H1 (cell line): ENCODE measurements around the gene HYAL1. TPM values are rescaled to one million over a fixed set of nuclear protein-coding genes. Genes with fewer than 3 reads are reported as not detected.

Experiments used
- CTCF ChIA-PET: fragments of 300-600 bp; sonication (Branson Sonifier 250); formaldehyde crosslinking; loops from one replicate; lab custom pipeline; 2021; ENCODE audit not compliant: partially characterized antibody; lab: Charles Lee
- POLR2A ChIA-PET: fragments of 300-600 bp; sonication (Branson Sonifier 250); formaldehyde crosslinking; loops from one replicate; lab custom pipeline; 2021; ENCODE audit warnings: inconsistent platforms; ENCODE audit not compliant: partially characterized antibody; lab: Charles Lee
- DNase-seq, 2 experiments: peaks; one replicate each; pipeline versions ENCODE4 v3.0.0 to v3.0.0-alpha.2; 2010 to 2022; ENCODE audit warnings: low spot score in 2 of 2, low read depth in 1 of 2, mixed read lengths in 1 of 2
- FAIRE-seq: peaks from 2 replicates; lab custom pipeline; 2011; peaks lifted over from hg19 to GRCh38; lab: Jason Lieb, UNC
- H2AFZ ChIP-seq: 2 replicates; pipeline ENCODE4 v1.8.1; 2012; ENCODE audit warnings: low read length, inconsistent platforms
- H2AK5ac ChIP-seq: 2 replicates; pipeline ENCODE4 v1.6.1; 2013; ENCODE audit warnings: low read depth, low read length
- H2BK120ac ChIP-seq: replicated peaks from 2 replicates; pipeline ENCODE3; 2013; ENCODE audit warnings: low read depth, low read length, inconsistent platforms
- H2BK12ac ChIP-seq: 2 replicates; pipeline ENCODE4 v1.6.1; 2013; ENCODE audit warnings: low read depth, low read length
- H2BK15ac ChIP-seq: 2 replicates; pipeline ENCODE4 v1.6.1; 2013; ENCODE audit warnings: low read length
- H2BK20ac ChIP-seq: 2 replicates; pipeline ENCODE4 v1.6.1; 2013; ENCODE audit warnings: low read length
- H2BK5ac ChIP-seq: 2 replicates; pipeline ENCODE4 v1.6.1; 2013; ENCODE audit warnings: low read depth, low read length
- H3K14ac ChIP-seq: 2 replicates; pipeline ENCODE4 v1.6.1; 2013; ENCODE audit warnings: inconsistent platforms; ENCODE audit not compliant: insufficient read length
- H3K18ac ChIP-seq: 2 replicates; pipeline ENCODE4 v1.6.1; 2013; ENCODE audit warnings: low read length; ENCODE audit errors: extremely low read depth
- H3K23ac ChIP-seq: 2 replicates; pipeline ENCODE4 v1.6.1; 2013; ENCODE audit warnings: inconsistent platforms; ENCODE audit not compliant: insufficient read length
- H3K23me2 ChIP-seq: 2 replicates; pipeline ENCODE4 v1.6.1; 2013; ENCODE audit warnings: low read depth, low read length
- H3K27ac ChIP-seq: 2 replicates; pipeline ENCODE4 v1.6.1; 2011; ENCODE audit warnings: low read depth, low read length, inconsistent platforms
- H3K27me3 ChIP-seq, 4 experiments: replicated peaks in 1 of 4; 1 replicate in 1 of 4; 2 replicates in 3 of 4; pipeline versions ENCODE4 v1.6.1 to v1.8.1; 2011 to 2013; ENCODE audit warnings: low read length in 3 of 4, mild to moderate bottlenecking in 3 of 4, inconsistent platforms in 2 of 4, mixed read lengths in 2 of 4, moderate library complexity in 1 of 4; ENCODE audit not compliant: control insufficient read depth in 3 of 4, insufficient read depth in 3 of 4; ENCODE audit errors: extremely low read depth in 1 of 4
- H3K36me3 ChIP-seq, 4 experiments: 2 replicates each; pipeline versions ENCODE4 v1.6.1 to v1.8.1; 2011 to 2013; ENCODE audit warnings: mild to moderate bottlenecking in 4 of 4, low read length in 3 of 4, moderate library complexity in 2 of 4, control low read depth in 1 of 4, inconsistent platforms in 1 of 4; ENCODE audit not compliant: insufficient read depth in 4 of 4, control insufficient read depth in 2 of 4
- H3K4ac ChIP-seq: replicated peaks from 2 replicates; pipeline ENCODE3; 2013; ENCODE audit warnings: low read length, low read depth, mixed read lengths, inconsistent platforms; ENCODE audit not compliant: insufficient read length
- H3K4me1 ChIP-seq, 4 experiments: replicated peaks in 1 of 4; 1 replicate in 1 of 4; 2 replicates in 3 of 4; pipeline versions ENCODE4 v1.6.1 to v1.8.1; 2011 to 2013; ENCODE audit warnings: low read length in 3 of 4, inconsistent platforms in 2 of 4, mixed read lengths in 1 of 4; ENCODE audit not compliant: insufficient read depth in 4 of 4, control insufficient read depth in 3 of 4
- H3K4me2 ChIP-seq, 2 experiments: 2 replicates each; pipeline versions ENCODE4 v1.6.1 to v1.8.1; 2011 to 2013; ENCODE audit warnings: low read depth in 2 of 2, low read length in 2 of 2, control low read depth in 1 of 2, inconsistent platforms in 1 of 2, mild to moderate bottlenecking in 1 of 2; ENCODE audit not compliant: insufficient read depth in 1 of 2
- H3K4me3 ChIP-seq, 4 experiments: fragments of 200-600, 300-600 bp in 1 of 4; sonication (generic), shearing (Covaris generic), sonication (Bioruptor Twin) in 1 of 4; 2 replicates each; pipeline versions ENCODE4 v1.5.1 to v1.8.1; 2011 to 2016; ENCODE audit warnings: low read length in 4 of 4, low read depth in 3 of 4, control low read depth in 2 of 4, inconsistent platforms in 2 of 4, mild to moderate bottlenecking in 2 of 4, mixed read lengths in 1 of 4, moderate library complexity in 1 of 4; ENCODE audit not compliant: insufficient read depth in 2 of 4; ENCODE audit errors: extremely low read depth in 1 of 4
- H3K56ac ChIP-seq: replicated peaks from 2 replicates; pipeline ENCODE3; 2013; ENCODE audit warnings: low read depth, mild to moderate bottlenecking, mixed read lengths, low read length, inconsistent platforms; ENCODE audit not compliant: insufficient read length
- H3K79me1 ChIP-seq: 2 replicates; pipeline ENCODE4 v1.6.1; 2013; ENCODE audit warnings: low read depth, low read length, control low read depth
- H3K79me2 ChIP-seq, 2 experiments: 2 replicates each; pipeline versions ENCODE4 v1.6.1 to v1.8.1; 2012 to 2013; ENCODE audit warnings: low read length in 2 of 2, mild to moderate bottlenecking in 2 of 2, inconsistent platforms in 1 of 2; ENCODE audit not compliant: insufficient read depth in 2 of 2, control insufficient read depth in 1 of 2
- H3K9ac ChIP-seq, 4 experiments: replicated peaks in 1 of 4; 1 replicate in 1 of 4; 2 replicates in 3 of 4; pipeline versions ENCODE4 v1.6.1 to v1.8.1; 2011 to 2013; ENCODE audit warnings: low read depth in 3 of 4, low read length in 3 of 4, control low read depth in 2 of 4, mild to moderate bottlenecking in 2 of 4, moderate library complexity in 2 of 4, inconsistent platforms in 1 of 4; ENCODE audit errors: extremely low read depth in 1 of 4
- H3K9me3 ChIP-seq, 2 experiments: 2 replicates each; pipeline versions ENCODE4 v1.6.1 to v1.8.1; 2012 to 2013; ENCODE audit warnings: mild to moderate bottlenecking in 2 of 2, moderate library complexity in 2 of 2, control low read depth in 1 of 2, inconsistent platforms in 1 of 2, low read depth in 1 of 2, low read length in 1 of 2, mixed read lengths in 1 of 2; ENCODE audit not compliant: insufficient read depth in 2 of 2
- H4K20me1 ChIP-seq, 2 experiments: replicated peaks in 1 of 2; 2 replicates each; pipeline versions ENCODE3 to v1.8.1; 2011 to 2013; ENCODE audit warnings: inconsistent platforms in 2 of 2, low read length in 2 of 2, mild to moderate bottlenecking in 1 of 2; ENCODE audit not compliant: insufficient read depth in 2 of 2, control insufficient read depth in 1 of 2
- H4K5ac ChIP-seq: 2 replicates; pipeline ENCODE4 v1.6.1; 2013; ENCODE audit warnings: low read length, low read depth, mixed read lengths, inconsistent platforms; ENCODE audit not compliant: insufficient read length
- H4K8ac ChIP-seq: 2 replicates; pipeline ENCODE4 v1.8.0; 2013; ENCODE audit warnings: mild to moderate bottlenecking, moderate library complexity, low read length, inconsistent platforms; ENCODE audit not compliant: insufficient read depth; ENCODE audit errors: extremely low read depth
- H4K91ac ChIP-seq: replicated peaks from 2 replicates; pipeline ENCODE3; 2013; ENCODE audit warnings: low read length, mixed read lengths, inconsistent platforms; ENCODE audit not compliant: insufficient read length
- ASH2L ChIP-seq: fragments of 200-600, 300-600 bp; sonication (generic); IDR thresholded peaks from one replicate; pipeline ENCODE4 v1.7.1; 2017; ENCODE audit warnings: low read length
- HDAC2 ChIP-seq, 2 experiments: fragments of 300-600 bp in 1 of 2; sonication (generic) in 1 of 2; IDR thresholded peaks; 2 replicates each; pipeline ENCODE4 v1.6.1; 2011 to 2012; ENCODE audit warnings: low read depth in 2 of 2, low read length in 2 of 2, mild to moderate bottlenecking in 2 of 2, moderate library complexity in 2 of 2, borderline replicate concordance in 1 of 2, inconsistent platforms in 1 of 2
- KDM5A ChIP-seq: fragments of 200-600 bp; IDR thresholded peaks from 2 replicates; pipeline ENCODE4 v1.7.1; 2012; ENCODE audit warnings: mild to moderate bottlenecking, low read length, inconsistent platforms, mixed read lengths
- MAFK ChIP-seq: IDR thresholded peaks from 2 replicates; pipeline ENCODE4 v1.6.1; 2012; ENCODE audit warnings: low read depth, mild to moderate bottlenecking, improper control_type of control experiment, low read length
- POLR2AphosphoS5 ChIP-seq: IDR thresholded peaks from 2 replicates; pipeline ENCODE4 v1.6.1; 2011; ENCODE audit warnings: low read depth, low read length
- POU5F1 ChIP-seq: IDR thresholded peaks from 2 replicates; pipeline ENCODE4 v1.6.1; 2011; ENCODE audit warnings: low read depth, mild to moderate bottlenecking, low read length, moderate library complexity
- RNF2 ChIP-seq: fragments of 200-900, 300-1000 bp; sonication (generic); IDR thresholded peaks from 2 replicates; pipeline ENCODE4 v1.7.1; 2016; ENCODE audit warnings: borderline replicate concordance, low read depth, mild to moderate bottlenecking, antibody characterized with exemption, low read length; ENCODE audit not compliant: poor library complexity, severe bottlenecking; ENCODE audit errors: missing control alignments
- TAF7 ChIP-seq: optimal IDR thresholded peaks from 2 replicates; pipeline ENCODE3; 2011; ENCODE audit warnings: low read depth, mild to moderate bottlenecking, inconsistent platforms, low read length, moderate library complexity, borderline replicate concordance
- TBP ChIP-seq: IDR thresholded peaks from 2 replicates; pipeline ENCODE4 v1.6.1; 2011; ENCODE audit warnings: low read depth, low read length, improper control_type of control experiment
- WGBS, 2 experiments: shearing (Covaris generic) in 1 of 2; methylation state at CpG; one replicate each; pipeline versions ENCODE4 v1.1.6 to v1.1.7; 2013 to 2015; ENCODE audit warnings: low lambda C conversion rate in 2 of 2, mixed read lengths in 2 of 2, inconsistent platforms in 1 of 2, low coverage in 1 of 2, missing lambda C conversion rate in 1 of 2; ENCODE audit not compliant: insufficient replicate concordance in 2 of 2, insufficient coverage in 1 of 2, insufficient read length in 1 of 2; ENCODE audit errors: extremely low coverage in 1 of 2, missing lambda C conversion rate in 1 of 2; 5-methylcytosine and 5-hydroxymethylcytosine counted together
- polyA plus RNA-seq, 7 experiments: library from polyadenylated mRNA; depleted of rRNA in 3 of 7; stranded (reverse) in 5 of 7; unstranded in 2 of 7; fragments of >200 nt in 5 of 7; fragments of 200-250 nt in 2 of 7; gene quantifications; 1 replicate in 5 of 7; 2 replicates in 1 of 7; 4 replicates in 1 of 7; pipeline versions ENCODE4 v1.2.1 to v1.2.3, GENCODE V29; 2011 to 2013; ENCODE audit warnings: missing spikeins in 2 of 7, mixed read lengths in 2 of 7
- total RNA-seq: library from RNA; stranded (reverse); fragmentation: NEBNext Ultra II Directional; extraction: Animal tissue kit (Norgen Biotek cat#: 25700); gene quantifications from 2 replicates; pipeline ENCODE4 v1.2.1, GENCODE V29; 2021

HYAL1 gene
- total and polyA plus RNA-seq, 2 of the 8 experiments (the other 6 are each of a cell fraction or from before 2014, with no cell fraction given) = 2.0 to 5.4 TPM

- no peak overlapping the region for H4K8ac ChIP-seq
- peak overlapping the region; percentile 97 for H3K4me2 ChIP-seq
- peak overlapping the region; percentile 89 to 96 (median 94) for H3K4me3 ChIP-seq
- H4K91ac ChIP-seq = peak overlapping the region; percentile 1
- H3K23me2 ChIP-seq = peaks cover 17% of the 10 kb centered on the region
- H3K79me1 ChIP-seq = peaks cover 20% of the 10 kb centered on the region
- H3K4ac ChIP-seq = peak overlapping the region; percentile 6
- H3K9me3 ChIP-seq = no peaks in the 10 kb centered on the region
- H2BK5ac ChIP-seq = peak overlapping the region; percentile 62
- H3K36me3 ChIP-seq = peaks cover 16 to 34% (median 28%) of the 10 kb centered on the region in 4 experiments
- CTCF ChIA-PET = interaction anchor here (0.6 to 5.6 kb wide), 13 partner anchors 13 to 628 kb away, joined by 3 to 60 read pairs (median 5); partner anchors contain the start of genes HYAL1, HYAL3 and NAA80
- H3K14ac ChIP-seq = no peak overlapping the region
- peaks cover 0 to 25% of the 10 kb centered on the region in 2 experiments; a peak in 3 of 4 replicates for H3K79me2 ChIP-seq
- 94% methylated on average over 29 of the region's 29 CpGs; no CpG with 5 or more reads in 1 of the 2 experiments for WGBS, 2 experiments
- H3K18ac ChIP-seq = no peak overlapping the region
- no peak overlapping the region for H2BK20ac ChIP-seq
- H4K20me1 ChIP-seq = peaks cover 19 to 35% of the 10 kb centered on the region in 2 experiments
- FAIRE-seq (no peak), DNase-seq (no peak)
- H3K4me1 ChIP-seq = peaks cover 0 to 35% (median 19%) of the 10 kb centered on the region in 4 experiments; a peak in 6 of 7 replicates
- no peak overlapping the region for H3K23ac ChIP-seq
- H3K27me3 ChIP-seq = no peaks in the 10 kb centered on the region
- POLR2A ChIA-PET = interaction anchor here (0.7 to 12.6 kb wide), 14 partner anchors 10 to 161 kb away, joined by 3 to 149 read pairs (median 5); partner anchors contain the start of genes HYAL1, HYAL3, LSMEM2 and NAA80
- H2AK5ac ChIP-seq = peak overlapping the region; percentile 32; the same call in 1 of the 2 replicates
- peak overlapping the region; percentile 72; the same call in 1 of the 2 replicates for H3K27ac ChIP-seq
- no peak overlapping the region for H3K56ac ChIP-seq
- no peak overlapping the region for H2AFZ ChIP-seq
- H2BK15ac ChIP-seq = peak overlapping the region; percentile 31
- no peak overlapping the region for H4K5ac ChIP-seq
- H3K9ac ChIP-seq = peak overlapping the region; percentile 86 to 100 (median 94)
- no peak overlapping the region for H2BK120ac ChIP-seq
- H2BK12ac ChIP-seq = no peak overlapping the region
- no peak for TF ChIP-seq KDM5A
- no peak; the same call in 1 of the 2 replicates for TF ChIP-seq POLR2AphosphoS5
- no peak for TF ChIP-seq TBP
- no peak for TF ChIP-seq RNF2
- no peak for TF ChIP-seq MAFK
- TF ChIP-seq TAF7 = no peak
- no peak for TF ChIP-seq HDAC2 (IDR thresholded peaks at IDR 0.05; ENCODE audit: borderline replicate concordance in 1 of 2, low read depth in 2 of 2, low read length in 2 of 2)
- TF ChIP-seq POU5F1 = no peak
- no peak for TF ChIP-seq ASH2L
Measured at GRCh38 chr3:50319894-50320625, 16.7 kb upstream of the HYAL1 start.
